H1 (cell line): Measurements from ENCODE around the gene DNAJC16. TPM values are rescaled to one million over a fixed set of nuclear protein-coding genes. Genes with fewer than 3 reads are reported as not detected.

Experiments
- CTCF ChIA-PET: fragments of 300-600 bp; sonication (Branson Sonifier 250); formaldehyde crosslinking; loops from one replicate; lab custom pipeline; 2021; ENCODE audit not compliant: partially characterized antibody; lab: Charles Lee
- POLR2A ChIA-PET: fragments of 300-600 bp; sonication (Branson Sonifier 250); formaldehyde crosslinking; loops from one replicate; lab custom pipeline; 2021; ENCODE audit warnings: inconsistent platforms; ENCODE audit not compliant: partially characterized antibody; lab: Charles Lee
- DNase-seq, 2 experiments: peaks; one replicate each; pipeline versions ENCODE4 v3.0.0 to v3.0.0-alpha.2; 2010 to 2022; ENCODE audit warnings: low spot score in 2 of 2, low read depth in 1 of 2, mixed read lengths in 1 of 2
- FAIRE-seq: peaks from 2 replicates; lab custom pipeline; 2011; peaks lifted over from hg19 to GRCh38; lab: Jason Lieb, UNC
- H2AFZ ChIP-seq: 2 replicates; pipeline ENCODE4 v1.8.1; 2012; ENCODE audit warnings: low read length, inconsistent platforms
- H2AK5ac ChIP-seq: 2 replicates; pipeline ENCODE4 v1.6.1; 2013; ENCODE audit warnings: low read depth, low read length
- H2BK120ac ChIP-seq: replicated peaks from 2 replicates; pipeline ENCODE3; 2013; ENCODE audit warnings: low read depth, low read length, inconsistent platforms
- H2BK12ac ChIP-seq: 2 replicates; pipeline ENCODE4 v1.6.1; 2013; ENCODE audit warnings: low read depth, low read length
- H2BK15ac ChIP-seq: 2 replicates; pipeline ENCODE4 v1.6.1; 2013; ENCODE audit warnings: low read length
- H2BK20ac ChIP-seq: 2 replicates; pipeline ENCODE4 v1.6.1; 2013; ENCODE audit warnings: low read length
- H2BK5ac ChIP-seq: 2 replicates; pipeline ENCODE4 v1.6.1; 2013; ENCODE audit warnings: low read depth, low read length
- H3K14ac ChIP-seq: 2 replicates; pipeline ENCODE4 v1.6.1; 2013; ENCODE audit warnings: inconsistent platforms; ENCODE audit not compliant: insufficient read length
- H3K18ac ChIP-seq: 2 replicates; pipeline ENCODE4 v1.6.1; 2013; ENCODE audit warnings: low read length; ENCODE audit errors: extremely low read depth
- H3K23ac ChIP-seq: 2 replicates; pipeline ENCODE4 v1.6.1; 2013; ENCODE audit warnings: inconsistent platforms; ENCODE audit not compliant: insufficient read length
- H3K23me2 ChIP-seq: 2 replicates; pipeline ENCODE4 v1.6.1; 2013; ENCODE audit warnings: low read depth, low read length
- H3K27ac ChIP-seq: 2 replicates; pipeline ENCODE4 v1.6.1; 2011; ENCODE audit warnings: low read depth, low read length, inconsistent platforms
- H3K27me3 ChIP-seq, 4 experiments: replicated peaks in 1 of 4; 1 replicate in 1 of 4; 2 replicates in 3 of 4; pipeline versions ENCODE4 v1.6.1 to v1.8.1; 2011 to 2013; ENCODE audit warnings: low read length in 3 of 4, mild to moderate bottlenecking in 3 of 4, inconsistent platforms in 2 of 4, mixed read lengths in 2 of 4, moderate library complexity in 1 of 4; ENCODE audit not compliant: control insufficient read depth in 3 of 4, insufficient read depth in 3 of 4; ENCODE audit errors: extremely low read depth in 1 of 4
- H3K36me3 ChIP-seq, 4 experiments: 2 replicates each; pipeline versions ENCODE4 v1.6.1 to v1.8.1; 2011 to 2013; ENCODE audit warnings: mild to moderate bottlenecking in 4 of 4, low read length in 3 of 4, moderate library complexity in 2 of 4, control low read depth in 1 of 4, inconsistent platforms in 1 of 4; ENCODE audit not compliant: insufficient read depth in 4 of 4, control insufficient read depth in 2 of 4
- H3K4ac ChIP-seq: replicated peaks from 2 replicates; pipeline ENCODE3; 2013; ENCODE audit warnings: low read length, low read depth, mixed read lengths, inconsistent platforms; ENCODE audit not compliant: insufficient read length
- H3K4me1 ChIP-seq, 4 experiments: replicated peaks in 1 of 4; 1 replicate in 1 of 4; 2 replicates in 3 of 4; pipeline versions ENCODE4 v1.6.1 to v1.8.1; 2011 to 2013; ENCODE audit warnings: low read length in 3 of 4, inconsistent platforms in 2 of 4, mixed read lengths in 1 of 4; ENCODE audit not compliant: insufficient read depth in 4 of 4, control insufficient read depth in 3 of 4
- H3K4me2 ChIP-seq, 2 experiments: 2 replicates each; pipeline versions ENCODE4 v1.6.1 to v1.8.1; 2011 to 2013; ENCODE audit warnings: low read depth in 2 of 2, low read length in 2 of 2, control low read depth in 1 of 2, inconsistent platforms in 1 of 2, mild to moderate bottlenecking in 1 of 2; ENCODE audit not compliant: insufficient read depth in 1 of 2
- H3K4me3 ChIP-seq, 4 experiments: fragments of 200-600, 300-600 bp in 1 of 4; sonication (generic), shearing (Covaris generic), sonication (Bioruptor Twin) in 1 of 4; 2 replicates each; pipeline versions ENCODE4 v1.5.1 to v1.8.1; 2011 to 2016; ENCODE audit warnings: low read length in 4 of 4, low read depth in 3 of 4, control low read depth in 2 of 4, inconsistent platforms in 2 of 4, mild to moderate bottlenecking in 2 of 4, mixed read lengths in 1 of 4, moderate library complexity in 1 of 4; ENCODE audit not compliant: insufficient read depth in 2 of 4; ENCODE audit errors: extremely low read depth in 1 of 4
- H3K56ac ChIP-seq: replicated peaks from 2 replicates; pipeline ENCODE3; 2013; ENCODE audit warnings: low read depth, mild to moderate bottlenecking, mixed read lengths, low read length, inconsistent platforms; ENCODE audit not compliant: insufficient read length
- H3K79me1 ChIP-seq: 2 replicates; pipeline ENCODE4 v1.6.1; 2013; ENCODE audit warnings: low read depth, low read length, control low read depth
- H3K79me2 ChIP-seq, 2 experiments: 2 replicates each; pipeline versions ENCODE4 v1.6.1 to v1.8.1; 2012 to 2013; ENCODE audit warnings: low read length in 2 of 2, mild to moderate bottlenecking in 2 of 2, inconsistent platforms in 1 of 2; ENCODE audit not compliant: insufficient read depth in 2 of 2, control insufficient read depth in 1 of 2
- H3K9ac ChIP-seq, 4 experiments: replicated peaks in 1 of 4; 1 replicate in 1 of 4; 2 replicates in 3 of 4; pipeline versions ENCODE4 v1.6.1 to v1.8.1; 2011 to 2013; ENCODE audit warnings: low read depth in 3 of 4, low read length in 3 of 4, control low read depth in 2 of 4, mild to moderate bottlenecking in 2 of 4, moderate library complexity in 2 of 4, inconsistent platforms in 1 of 4; ENCODE audit errors: extremely low read depth in 1 of 4
- H3K9me3 ChIP-seq, 2 experiments: 2 replicates each; pipeline versions ENCODE4 v1.6.1 to v1.8.1; 2012 to 2013; ENCODE audit warnings: mild to moderate bottlenecking in 2 of 2, moderate library complexity in 2 of 2, control low read depth in 1 of 2, inconsistent platforms in 1 of 2, low read depth in 1 of 2, low read length in 1 of 2, mixed read lengths in 1 of 2; ENCODE audit not compliant: insufficient read depth in 2 of 2
- H4K20me1 ChIP-seq, 2 experiments: replicated peaks in 1 of 2; 2 replicates each; pipeline versions ENCODE3 to v1.8.1; 2011 to 2013; ENCODE audit warnings: inconsistent platforms in 2 of 2, low read length in 2 of 2, mild to moderate bottlenecking in 1 of 2; ENCODE audit not compliant: insufficient read depth in 2 of 2, control insufficient read depth in 1 of 2
- H4K5ac ChIP-seq: 2 replicates; pipeline ENCODE4 v1.6.1; 2013; ENCODE audit warnings: low read length, low read depth, mixed read lengths, inconsistent platforms; ENCODE audit not compliant: insufficient read length
- H4K8ac ChIP-seq: 2 replicates; pipeline ENCODE4 v1.8.0; 2013; ENCODE audit warnings: mild to moderate bottlenecking, moderate library complexity, low read length, inconsistent platforms; ENCODE audit not compliant: insufficient read depth; ENCODE audit errors: extremely low read depth
- H4K91ac ChIP-seq: replicated peaks from 2 replicates; pipeline ENCODE3; 2013; ENCODE audit warnings: low read length, mixed read lengths, inconsistent platforms; ENCODE audit not compliant: insufficient read length
- CBX8 ChIP-seq: fragments of 300-800, 300-1000 bp; sonication (generic); IDR thresholded peaks from 2 replicates; pipeline ENCODE4 v1.7.1; 2016; ENCODE audit warnings: low read depth, low read length, borderline replicate concordance
- CEBPB ChIP-seq: IDR thresholded peaks from 2 replicates; pipeline ENCODE4 v1.6.1; 2012; ENCODE audit warnings: low read depth, low read length
- CREB1 ChIP-seq: IDR thresholded peaks from 2 replicates; pipeline ENCODE4 v1.6.1; 2012; ENCODE audit warnings: inconsistent platforms
- JUND ChIP-seq: IDR thresholded peaks from 2 replicates; pipeline ENCODE4 v1.6.1; 2011; ENCODE audit warnings: mild to moderate bottlenecking, improper control_type of control experiment, low read length
- KDM1A ChIP-seq: fragments of 200-600, 300-600 bp; sonication (generic); IDR thresholded peaks from 2 replicates; pipeline ENCODE4 v1.7.1; 2016; ENCODE audit warnings: mild to moderate bottlenecking, low read length, borderline replicate concordance
- POU5F1 ChIP-seq: IDR thresholded peaks from 2 replicates; pipeline ENCODE4 v1.6.1; 2011; ENCODE audit warnings: low read depth, mild to moderate bottlenecking, low read length, moderate library complexity
- RAD21 ChIP-seq, 2 experiments: IDR thresholded peaks in 1 of 2; conservative IDR thresholded peaks in 1 of 2; 2 replicates each; pipeline ENCODE4 v1.6.1; 2011; ENCODE audit warnings: low read depth in 2 of 2, low read length in 2 of 2, improper control_type of control experiment in 1 of 2, inconsistent platforms in 1 of 2, mild to moderate bottlenecking in 1 of 2, moderate library complexity in 1 of 2
- RFX5 ChIP-seq: IDR thresholded peaks from 2 replicates; pipeline ENCODE4 v1.6.1; 2011; ENCODE audit warnings: low read depth, low read length, improper control_type of control experiment, borderline replicate concordance
- RNF2 ChIP-seq: fragments of 200-900, 300-1000 bp; sonication (generic); IDR thresholded peaks from 2 replicates; pipeline ENCODE4 v1.7.1; 2016; ENCODE audit warnings: borderline replicate concordance, low read depth, mild to moderate bottlenecking, antibody characterized with exemption, low read length; ENCODE audit not compliant: poor library complexity, severe bottlenecking; ENCODE audit errors: missing control alignments
- SP1 ChIP-seq: IDR thresholded peaks from 2 replicates; pipeline ENCODE4 v1.6.1; 2011; ENCODE audit warnings: low read depth, low read length
- SP2 ChIP-seq: IDR thresholded peaks from 2 replicates; pipeline ENCODE4 v1.6.1; 2012; ENCODE audit warnings: mild to moderate bottlenecking, low read length, inconsistent platforms
- SP4 ChIP-seq: IDR thresholded peaks from 2 replicates; pipeline ENCODE4 v1.6.1; 2012; ENCODE audit warnings: low read length, inconsistent platforms
- TAF1 ChIP-seq: IDR thresholded peaks from 2 replicates; pipeline ENCODE4 v1.6.1; 2011; ENCODE audit warnings: mild to moderate bottlenecking, low read depth, low read length
- TBP ChIP-seq: IDR thresholded peaks from 2 replicates; pipeline ENCODE4 v1.6.1; 2011; ENCODE audit warnings: low read depth, low read length, improper control_type of control experiment
- TEAD4 ChIP-seq: IDR thresholded peaks from 2 replicates; pipeline ENCODE4 v1.6.1; 2012; ENCODE audit warnings: low read depth, low read length, inconsistent platforms, mixed read lengths
- YY1 ChIP-seq: IDR thresholded peaks from 2 replicates; pipeline ENCODE4 v1.6.1; 2011; ENCODE audit warnings: low read depth, mild to moderate bottlenecking, low read length
- WGBS, 2 experiments: shearing (Covaris generic) in 1 of 2; methylation state at CpG; one replicate each; pipeline versions ENCODE4 v1.1.6 to v1.1.7; 2013 to 2015; ENCODE audit warnings: low lambda C conversion rate in 2 of 2, mixed read lengths in 2 of 2, inconsistent platforms in 1 of 2, low coverage in 1 of 2, missing lambda C conversion rate in 1 of 2; ENCODE audit not compliant: insufficient replicate concordance in 2 of 2, insufficient coverage in 1 of 2, insufficient read length in 1 of 2; ENCODE audit errors: extremely low coverage in 1 of 2, missing lambda C conversion rate in 1 of 2; 5-methylcytosine and 5-hydroxymethylcytosine counted together
- polyA plus RNA-seq, 7 experiments: library from polyadenylated mRNA; depleted of rRNA in 3 of 7; stranded (reverse) in 5 of 7; unstranded in 2 of 7; fragments of >200 nt in 5 of 7; fragments of 200-250 nt in 2 of 7; gene quantifications; 1 replicate in 5 of 7; 2 replicates in 1 of 7; 4 replicates in 1 of 7; pipeline versions ENCODE4 v1.2.1 to v1.2.3, GENCODE V29; 2011 to 2013; ENCODE audit warnings: missing spikeins in 2 of 7, mixed read lengths in 2 of 7
- total RNA-seq: library from RNA; stranded (reverse); fragmentation: NEBNext Ultra II Directional; extraction: Animal tissue kit (Norgen Biotek cat#: 25700); gene quantifications from 2 replicates; pipeline ENCODE4 v1.2.1, GENCODE V29; 2021

Gene DNAJC16
- total and polyA plus RNA-seq, 2 of the 8 experiments (the other 6 are each of a cell fraction or from before 2014, with no cell fraction given): 7.9 to 23.3 TPM

DNA sequence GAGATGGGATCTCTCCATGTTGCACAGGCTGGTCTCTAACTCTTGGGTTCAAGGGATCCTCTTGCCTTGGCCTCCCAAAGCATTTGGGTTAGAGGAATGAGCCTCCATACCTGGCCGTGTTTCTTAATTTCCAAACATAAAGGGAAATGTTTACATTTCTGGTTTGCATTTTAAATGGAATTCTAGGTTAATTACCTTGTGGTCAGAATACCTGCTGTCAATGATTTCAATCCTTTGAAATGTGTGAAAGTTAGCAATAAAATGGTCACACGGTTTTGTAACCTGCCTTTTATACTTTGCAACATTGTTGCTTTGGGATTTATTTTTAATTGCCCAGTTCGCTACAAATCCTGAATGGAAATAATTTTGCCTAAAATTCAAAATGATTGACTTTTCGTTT lies 31.9 kb downstream of the DNAJC16 start:
- H3K27ac ChIP-seq: no peak overlapping the region
- no peak overlapping the region for H4K5ac ChIP-seq
- H3K14ac ChIP-seq: no peak overlapping the region
- no peaks in the 10 kb centered on the region for H3K79me2 ChIP-seq
- FAIRE-seq (no peak), DNase-seq (no peak)
- H4K8ac ChIP-seq: no peak overlapping the region
- no peak overlapping the region for H2BK15ac ChIP-seq
- no peak overlapping the region for H3K23ac ChIP-seq
- POLR2A ChIA-PET: interaction anchor here (1.1 kb wide), 1 partner anchor 50 kb away, joined by 3 read pairs; no protein-coding TSS in a partner anchor
- H2BK120ac ChIP-seq: no peak overlapping the region
- H2AK5ac ChIP-seq: no peak overlapping the region
- no peak overlapping the region for H2BK5ac ChIP-seq
- H3K4me3 ChIP-seq: no peak overlapping the region
- no peak overlapping the region for H2AFZ ChIP-seq
- H3K9me3 ChIP-seq: no peaks in the 10 kb centered on the region
- no peak overlapping the region for H3K18ac ChIP-seq
- H3K4ac ChIP-seq: no peak overlapping the region
- no peak overlapping the region for H3K9ac ChIP-seq
- H4K91ac ChIP-seq: no peak overlapping the region
- WGBS, 2 experiments: 89% methylated on average over 4 of the region's 4 CpGs; no CpG with 5 or more reads in 1 of the 2 experiments
- no peak overlapping the region for H3K4me2 ChIP-seq
- no peak overlapping the region for H3K56ac ChIP-seq
- no peaks in the 10 kb centered on the region for H4K20me1 ChIP-seq
- no peaks in the 10 kb centered on the region for H3K79me1 ChIP-seq
- H2BK20ac ChIP-seq: no peak overlapping the region
- H3K36me3 ChIP-seq: peaks cover 0 to 32% (median 16%) of the 10 kb centered on the region in 4 experiments; a peak in 5 of 8 replicates
- H3K4me1 ChIP-seq: no peaks in the 10 kb centered on the region
- H3K23me2 ChIP-seq: no peaks in the 10 kb centered on the region
- no peaks in the 10 kb centered on the region for H3K27me3 ChIP-seq
- CTCF ChIA-PET: no interaction called here
- H2BK12ac ChIP-seq: no peak overlapping the region
- TF ChIP-seq SP1 (no peak), TBP (no peak), JUND (no peak), TAF1 (no peak), CREB1 (no peak), RNF2 (no peak), TEAD4 (no peak), KDM1A (no peak), RFX5 (no peak), POU5F1 (no peak), SP4 (no peak), CBX8 (no peak), CEBPB (no peak), YY1 (no peak), SP2 (no peak), RAD21 (IDR thresholded peaks at IDR 0.05 in 1 of 2, conservative IDR thresholded peaks at IDR 0.05 in 1 of 2; ENCODE audit: low read depth in 2 of 2, low read length in 2 of 2) (no peak)
